GM12878 (cell line): Measurements from ENCODE around the gene ANO10. TPM values are rescaled to one million over a fixed set of nuclear protein-coding genes. Genes with fewer than 3 reads are reported as not detected.

Source experiments
- EP300 ChIP-seq, 2 experiments: fragments of 150-350 bp in 1 of 2; IDR thresholded peaks; 2 replicates each; pipeline ENCODE4 v1.6.1; 2011 to 2012; ENCODE audit warnings: low read depth in 2 of 2, low read length in 2 of 2, borderline replicate concordance in 1 of 2, improper control_type of control experiment in 1 of 2, inconsistent platforms in 1 of 2; ENCODE audit not compliant: control insufficient read depth in 1 of 2
- KAT2A ChIP-seq: conservative IDR thresholded peaks from 2 replicates; pipeline ENCODE4 v1.6.1; 2011; ENCODE audit warnings: low read depth, low read length; ENCODE audit not compliant: control insufficient read depth
- POLR2AphosphoS2 ChIP-seq: IDR thresholded peaks from 2 replicates; pipeline ENCODE4 v1.6.1; 2011; ENCODE audit warnings: low read depth, mild to moderate bottlenecking, low read length, improper control_type of control experiment, moderate library complexity
- RAD21 ChIP-seq: IDR thresholded peaks from 2 replicates; pipeline ENCODE4 v1.6.1; 2011; ENCODE audit warnings: mild to moderate bottlenecking, low read depth, low read length, moderate library complexity; ENCODE audit not compliant: insufficient read depth
- SRF ChIP-seq, 2 experiments: IDR thresholded peaks; 2 replicates each; pipeline ENCODE4 v1.6.1; 2011; ENCODE audit warnings: low read depth in 2 of 2, low read length in 2 of 2, mild to moderate bottlenecking in 1 of 2, moderate library complexity in 1 of 2
- ZNF24 ChIP-seq: fragments of 450-650 bp; IDR thresholded peaks from 2 replicates; pipeline ENCODE4 v1.6.1; 2017; ENCODE audit warnings: antibody characterized with exemption, mild to moderate bottlenecking
- ZNF622 ChIP-seq: fragments of 450-650 bp; IDR thresholded peaks from 2 replicates; pipeline ENCODE4 v1.6.1; 2017; ENCODE audit warnings: mild to moderate bottlenecking, inconsistent platforms
- polyA plus RNA-seq, 11 experiments: library from polyadenylated mRNA; depleted of rRNA in 4 of 11; unstranded in 6 of 11; stranded (reverse) in 5 of 11; fragments of >200 nt; fragmentation: Nextera tagmentation in 4 of 11; fragmentation: Illumina TruSeq in 1 of 11; extraction: Ambion mirVana in 4 of 11; extraction: Trizol in 1 of 11; gene quantifications; 1 replicate in 1 of 11; 2 replicates in 10 of 11; pipeline versions ENCODE4 v1.2.1 to v1.2.3, GENCODE V29; 2011 to 2016; ENCODE audit warnings: inconsistent platforms in 2 of 11, missing spikeins in 2 of 11, low read depth in 1 of 11
- total RNA-seq, 4 experiments: library from RNA; depleted of rRNA in 3 of 4; stranded (reverse); fragments of >200 nt in 3 of 4; fragmentation: Illumina TruSeq in 1 of 4; extraction: Trizol in 1 of 4; gene quantifications; 2 replicates each; pipeline versions ENCODE4 v1.2.1 to v1.2.3, GENCODE V29; 2013 to 2021
- TF ChIP-seq, protein P1 (sequence below): fragments of 450-650 bp; IDR thresholded peaks from 2 replicates; pipeline ENCODE4 v1.6.1; 2017; ENCODE audit warnings: mild to moderate bottlenecking, moderate library complexity
- TF ChIP-seq, protein P2 (sequence below): IDR thresholded peaks from 2 replicates; pipeline ENCODE4 v1.6.1; 2012; ENCODE audit warnings: low read depth, low read length, improper control_type of control experiment

ANO10 gene
- total and polyA plus RNA-seq, 10 of the 15 experiments (the other 5 are each of a cell fraction or from before 2014, with no cell fraction given): 0.29 to 21.9 (median 1.6) TPM

DNA sequence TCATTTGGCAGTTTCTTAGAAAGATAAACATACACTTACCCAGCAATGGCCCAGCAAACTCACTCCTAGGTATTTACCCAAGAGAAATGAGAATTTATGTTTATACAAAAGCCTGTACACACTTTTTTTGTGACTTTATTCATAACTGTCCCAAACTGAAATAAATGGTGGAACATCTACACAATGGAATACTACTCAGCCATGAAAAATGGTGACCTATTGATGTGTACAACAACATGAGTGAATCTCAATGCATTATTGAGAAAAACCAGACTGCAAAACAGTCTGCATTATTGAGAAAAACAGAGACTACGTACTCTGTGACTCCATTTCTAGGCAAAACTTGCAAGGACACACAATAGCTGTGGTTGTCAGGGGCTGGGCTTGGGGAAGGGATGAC, 298.3 kb downstream of the ANO10 start (continued):
- TF ChIP-seq, protein P1, sequence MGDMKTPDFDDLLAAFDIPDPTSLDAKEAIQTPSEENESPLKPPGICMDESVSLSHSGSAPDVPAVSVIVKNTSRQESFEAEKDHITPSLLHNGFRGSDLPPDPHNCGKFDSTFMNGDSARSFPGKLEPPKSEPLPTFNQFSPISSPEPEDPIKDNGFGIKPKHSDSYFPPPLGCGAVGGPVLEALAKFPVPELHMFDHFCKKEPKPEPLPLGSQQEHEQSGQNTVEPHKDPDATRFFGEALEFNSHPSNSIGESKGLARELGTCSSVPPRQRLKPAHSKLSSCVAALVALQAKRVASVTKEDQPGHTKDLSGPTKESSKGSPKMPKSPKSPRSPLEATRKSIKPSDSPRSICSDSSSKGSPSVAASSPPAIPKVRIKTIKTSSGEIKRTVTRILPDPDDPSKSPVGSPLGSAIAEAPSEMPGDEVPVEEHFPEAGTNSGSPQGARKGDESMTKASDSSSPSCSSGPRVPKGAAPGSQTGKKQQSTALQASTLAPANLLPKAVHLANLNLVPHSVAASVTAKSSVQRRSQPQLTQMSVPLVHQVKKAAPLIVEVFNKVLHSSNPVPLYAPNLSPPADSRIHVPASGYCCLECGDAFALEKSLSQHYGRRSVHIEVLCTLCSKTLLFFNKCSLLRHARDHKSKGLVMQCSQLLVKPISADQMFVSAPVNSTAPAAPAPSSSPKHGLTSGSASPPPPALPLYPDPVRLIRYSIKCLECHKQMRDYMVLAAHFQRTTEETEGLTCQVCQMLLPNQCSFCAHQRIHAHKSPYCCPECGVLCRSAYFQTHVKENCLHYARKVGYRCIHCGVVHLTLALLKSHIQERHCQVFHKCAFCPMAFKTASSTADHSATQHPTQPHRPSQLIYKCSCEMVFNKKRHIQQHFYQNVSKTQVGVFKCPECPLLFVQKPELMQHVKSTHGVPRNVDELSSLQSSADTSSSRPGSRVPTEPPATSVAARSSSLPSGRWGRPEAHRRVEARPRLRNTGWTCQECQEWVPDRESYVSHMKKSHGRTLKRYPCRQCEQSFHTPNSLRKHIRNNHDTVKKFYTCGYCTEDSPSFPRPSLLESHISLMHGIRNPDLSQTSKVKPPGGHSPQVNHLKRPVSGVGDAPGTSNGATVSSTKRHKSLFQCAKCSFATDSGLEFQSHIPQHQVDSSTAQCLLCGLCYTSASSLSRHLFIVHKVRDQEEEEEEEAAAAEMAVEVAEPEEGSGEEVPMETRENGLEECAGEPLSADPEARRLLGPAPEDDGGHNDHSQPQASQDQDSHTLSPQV: no peak
- TF ChIP-seq SRF (IDR thresholded peaks at IDR 0.05; ENCODE audit: low read depth in 2 of 2, low read length in 2 of 2) (no peak), ZNF24 (no peak), ZNF622 (no peak), KAT2A (no peak), EP300 (IDR thresholded peaks at IDR 0.05; ENCODE audit: borderline replicate concordance in 1 of 2, control insufficient read depth in 1 of 2, low read depth in 2 of 2, low read length in 2 of 2) (no peak), POLR2AphosphoS2 (no peak), RAD21 (no peak)
- TF ChIP-seq, protein P2, sequence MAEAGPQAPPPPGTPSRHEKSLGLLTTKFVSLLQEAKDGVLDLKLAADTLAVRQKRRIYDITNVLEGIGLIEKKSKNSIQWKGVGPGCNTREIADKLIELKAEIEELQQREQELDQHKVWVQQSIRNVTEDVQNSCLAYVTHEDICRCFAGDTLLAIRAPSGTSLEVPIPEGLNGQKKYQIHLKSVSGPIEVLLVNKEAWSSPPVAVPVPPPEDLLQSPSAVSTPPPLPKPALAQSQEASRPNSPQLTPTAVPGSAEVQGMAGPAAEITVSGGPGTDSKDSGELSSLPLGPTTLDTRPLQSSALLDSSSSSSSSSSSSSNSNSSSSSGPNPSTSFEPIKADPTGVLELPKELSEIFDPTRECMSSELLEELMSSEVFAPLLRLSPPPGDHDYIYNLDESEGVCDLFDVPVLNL: no peak
